Activated CD4-positive, alpha-beta memory T cell treated with anti-CD3 and anti-CD28 coated beads for 36 hours (primary cell): ENCODE data around the gene BTN3A1. TPM values are rescaled to one million over a fixed set of nuclear protein-coding genes. Genes with fewer than 3 reads are reported as not detected.
"Not testable (repeated sequence)": the region's sequence is repeated elsewhere in the genome, so short reads cannot be mapped to it uniquely, and the experiment has no call there.

Experiments used
- CTCF ChIA-PET: fragments of 350-600 bp; sonication (Branson Sonifier 250); formaldehyde crosslinking; loops from one replicate; lab custom pipeline; 2021; ENCODE audit warnings: antibody characterized with exemption, inconsistent platforms; lab: Charles Lee
- POLR2A ChIA-PET: fragments of 350-600 bp; sonication (Branson Sonifier 250); formaldehyde crosslinking; loops from one replicate; lab custom pipeline; 2021; ENCODE audit warnings: antibody characterized with exemption; lab: Charles Lee
- DNase-seq: peaks from one replicate; pipeline ENCODE4 v3.0.0-alpha.2; 2020
- H3K27ac Mint-ChIP-seq: one replicate; pipeline ENCODE4 v1.8.0; 2021; ENCODE audit warnings: mixed read lengths
- H3K27me3 Mint-ChIP-seq: one replicate; pipeline ENCODE4 v1.8.0; 2021; ENCODE audit warnings: mixed read lengths
- H3K36me3 Mint-ChIP-seq: one replicate; pipeline ENCODE4 v1.8.0; 2021; ENCODE audit warnings: mixed read lengths
- H3K4me1 Mint-ChIP-seq: one replicate; pipeline ENCODE4 v1.8.0; 2021; ENCODE audit warnings: low read depth, mixed read lengths
- H3K4me3 Mint-ChIP-seq: one replicate; pipeline ENCODE4 v1.8.0; 2021; ENCODE audit warnings: mild to moderate bottlenecking, mixed read lengths
- H3K9me3 Mint-ChIP-seq: one replicate; pipeline ENCODE4 v1.8.0; 2021; ENCODE audit warnings: mixed read lengths
- intact Hi-C: fragments of 100-400 bp; cut with micrococcal nuclease; formaldehyde crosslinking; loops from one replicate; pipeline ENCODE4 v1.15.1; 2023
- total RNA-seq, 2 experiments: library from RNA; stranded (reverse); gene quantifications; one replicate each; pipeline ENCODE4 v1.2.3, GENCODE V29; 2021

The BTN3A1 gene
- total RNA-seq, 2 experiments from 2014 or later, result 36.5 to 39.0 TPM

DNA sequence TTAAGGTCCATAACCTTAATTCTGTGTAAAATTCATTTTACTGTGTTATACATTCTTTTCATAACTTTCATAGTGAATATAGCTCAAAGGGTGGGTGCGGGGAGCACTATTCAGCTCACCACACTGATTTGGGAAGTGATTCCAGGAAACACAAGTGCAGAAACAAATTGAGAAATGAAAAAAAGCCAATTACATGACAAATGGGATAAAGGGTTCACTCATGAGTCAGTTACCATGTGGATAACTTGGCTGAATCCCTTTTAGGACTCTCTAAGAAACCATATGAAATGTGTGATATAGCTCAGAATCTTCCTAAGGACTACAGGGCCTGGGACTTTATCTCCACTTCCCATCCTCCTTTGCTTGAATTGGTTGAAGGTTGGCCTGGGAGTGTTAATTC, 52.6 kb downstream of the BTN3A1 start:
- Mint-ChIP-seq H3K27me3 (no peaks in the 10 kb centered on the region), H3K36me3 (peaks cover 28% of the 10 kb centered on the region), H3K4me3 (no peak overlapping the region), H3K4me1 (peaks cover 23% of the 10 kb centered on the region), H3K27ac (no peak overlapping the region), H3K9me3 (no peaks in the 10 kb centered on the region)
- no peak for DNase-seq
- ChIA-PET CTCF (no interaction called here), POLR2A (no interaction called here)
- intact Hi-C loops, result no loop called here

DNA sequence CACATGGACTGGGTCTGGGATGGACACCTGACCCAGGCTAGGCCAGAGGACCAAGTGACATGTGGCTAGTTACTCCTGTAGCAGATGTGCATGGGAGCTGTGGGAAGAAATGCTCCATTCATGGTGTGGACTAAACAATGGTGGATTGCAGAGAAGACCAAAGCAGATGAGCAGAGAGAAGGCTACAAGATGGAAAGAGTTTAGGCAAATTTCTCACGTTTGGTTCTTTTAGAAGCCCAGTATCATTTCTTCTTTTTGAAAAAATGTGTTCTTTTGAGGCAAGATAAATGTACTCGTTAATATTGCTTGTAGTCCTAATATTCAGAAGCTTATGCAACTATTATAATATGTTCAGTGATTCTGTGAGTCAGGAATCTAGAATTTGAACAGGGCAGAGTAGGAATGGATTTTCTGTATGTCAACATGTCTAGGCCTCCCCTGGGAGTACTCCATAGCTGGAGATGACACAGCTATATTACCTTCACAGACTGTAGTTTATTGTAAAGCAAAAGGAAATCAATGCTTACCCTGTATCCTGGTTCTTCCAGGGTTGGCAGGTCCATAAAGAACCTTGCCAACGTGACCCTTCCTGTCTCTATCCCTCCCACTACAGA, 53.4 kb downstream of the BTN3A1 start:
- H3K27me3 Mint-ChIP-seq, result no peaks in the 10 kb centered on the region
- H3K9me3 Mint-ChIP-seq, result no peaks in the 10 kb centered on the region
- H3K36me3 Mint-ChIP-seq, result peaks cover 30% of the 10 kb centered on the region
- H3K4me1 Mint-ChIP-seq, result peaks cover 30% of the 10 kb centered on the region
- intact Hi-C loops, result no loop called here
- H3K4me3 Mint-ChIP-seq, result no peak overlapping the region
- ChIA-PET POLR2A (no interaction called here), CTCF (no interaction called here)
- H3K27ac Mint-ChIP-seq, result no peak overlapping the region
- DNase-seq, result no peak

DNA sequence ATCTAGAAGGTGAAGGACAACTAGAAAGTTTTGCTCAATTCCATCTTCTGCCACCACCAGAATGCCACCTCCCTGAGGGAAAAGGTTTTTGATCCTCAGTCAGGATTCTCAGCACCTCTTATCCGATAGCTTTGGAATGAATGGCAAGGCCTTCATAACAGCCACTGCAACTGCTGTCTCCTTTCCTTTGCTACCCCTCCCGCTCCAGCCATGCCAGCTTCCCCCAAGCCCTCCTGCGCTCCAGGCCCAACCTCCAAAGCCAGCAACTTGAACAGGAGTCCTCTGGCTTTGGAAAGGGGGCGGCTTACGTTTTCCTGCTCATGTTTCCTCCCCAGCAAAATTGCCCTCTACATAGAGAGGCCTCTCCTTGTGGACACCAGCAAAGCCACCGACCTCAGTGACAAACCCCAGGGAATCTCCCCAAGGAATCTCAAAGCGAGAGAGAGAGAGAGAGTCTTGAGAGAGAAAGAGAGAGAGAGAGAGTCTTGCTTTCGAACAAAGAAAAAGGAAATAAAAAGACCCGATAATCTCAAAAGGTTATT, 55.3 kb downstream of the BTN3A1 start:
- peak; percentile 24 for DNase-seq
- no peaks in the 10 kb centered on the region for H3K9me3 Mint-ChIP-seq
- peak overlapping the region; percentile 98 for H3K27ac Mint-ChIP-seq
- intact Hi-C loops, result loop anchor here (1.0 kb wide), 1 partner anchor 17 kb away; no protein-coding TSS in a partner anchor
- CTCF ChIA-PET, result no interaction called here
- peaks cover 34% of the 10 kb centered on the region for H3K36me3 Mint-ChIP-seq
- POLR2A ChIA-PET, result interaction anchor here (0.8 kb wide), 1 partner anchor 17 kb away, joined by 3 read pairs; no protein-coding TSS in a partner anchor
- H3K4me1 Mint-ChIP-seq, result peaks cover 44% of the 10 kb centered on the region
- no peaks in the 10 kb centered on the region for H3K27me3 Mint-ChIP-seq
- peak overlapping the region; percentile 98 for H3K4me3 Mint-ChIP-seq

DNA sequence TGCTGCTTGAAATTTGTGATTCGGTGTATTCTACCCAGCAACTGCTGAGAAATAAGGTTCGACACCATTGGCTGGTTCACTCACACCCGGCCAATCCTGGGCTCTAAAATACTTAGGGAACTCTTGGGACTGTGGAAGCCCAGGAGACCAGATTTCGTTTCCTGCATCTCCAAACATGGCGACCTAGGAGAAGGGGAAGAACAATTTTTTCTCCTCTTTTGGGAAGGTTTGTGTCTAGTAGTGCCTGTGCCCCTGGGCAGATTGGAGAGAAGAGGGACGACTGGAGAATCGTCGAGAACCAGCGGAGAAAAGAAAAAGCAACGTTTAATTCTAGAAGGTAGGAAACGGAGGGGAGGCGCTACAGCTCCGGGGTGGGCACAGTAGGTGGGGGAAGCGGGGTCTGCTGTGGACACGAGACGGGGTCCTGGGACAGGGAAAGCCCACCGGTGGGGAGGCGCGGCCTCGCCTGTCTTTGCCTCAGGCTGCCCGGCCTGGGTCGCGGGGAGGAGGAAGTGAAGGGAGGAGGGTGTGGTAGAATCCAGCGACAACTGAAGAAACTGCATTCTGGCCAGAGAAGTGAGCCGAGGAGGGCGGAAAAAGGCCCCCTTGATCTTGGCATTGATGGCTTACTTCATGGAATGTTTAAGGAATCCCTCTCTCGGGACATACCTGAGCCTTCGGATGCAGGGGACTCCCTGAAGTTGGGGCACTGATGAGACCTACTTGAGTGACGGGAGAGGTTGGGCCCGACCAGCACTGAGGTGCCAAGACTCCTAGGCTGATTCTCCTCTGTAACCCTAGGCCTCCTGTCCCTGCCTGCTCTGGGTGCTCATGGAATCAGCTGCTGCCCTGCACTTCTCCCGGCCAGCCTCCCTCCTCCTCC, 56.0 kb downstream of the BTN3A1 start, which contains the start of gene BTN2A1:
Gene BTN2A1 (plus strand): TSS at position 150 of the 883 bp plus-strand sequence. CDS start 682 bp downstream, at position 832.
- POLR2A ChIA-PET, result interaction anchor here (0.8 kb wide), 1 partner anchor 16 kb away, joined by 3 read pairs; no protein-coding TSS in a partner anchor

DNA sequence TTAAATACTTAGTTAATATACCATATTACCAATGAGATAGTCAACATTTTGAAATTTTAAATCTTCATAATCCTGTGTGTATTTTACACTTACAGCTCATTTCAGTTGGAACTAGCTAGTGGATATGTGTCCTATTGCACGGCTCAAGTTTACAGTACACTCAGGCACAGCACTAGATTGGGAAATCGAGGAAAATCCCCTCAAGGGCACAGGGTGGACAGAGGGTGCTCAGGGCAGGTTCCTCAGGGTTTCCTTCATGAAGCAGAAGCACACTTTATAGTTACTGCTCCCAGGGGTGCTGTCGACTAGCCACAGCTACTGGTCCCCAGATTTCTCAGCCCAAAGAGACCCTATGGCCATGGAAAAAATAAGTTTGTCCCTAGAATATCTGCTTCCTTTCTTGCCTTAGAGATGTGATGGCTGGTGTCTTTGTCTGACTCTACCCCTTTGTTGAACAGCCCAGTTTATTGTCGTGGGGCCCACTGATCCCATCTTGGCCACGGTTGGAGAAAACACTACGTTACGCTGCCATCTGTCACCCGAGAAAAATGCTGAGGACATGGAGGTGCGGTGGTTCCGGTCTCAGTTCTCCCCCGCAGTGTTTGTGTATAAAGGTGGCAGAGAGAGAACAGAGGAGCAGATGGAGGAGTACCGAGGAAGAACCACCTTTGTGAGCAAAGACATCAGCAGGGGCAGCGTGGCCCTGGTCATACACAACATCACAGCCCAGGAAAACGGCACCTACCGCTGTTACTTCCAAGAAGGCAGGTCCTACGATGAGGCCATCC, 57.1 kb downstream of the BTN3A1 start:
- ChIA-PET POLR2A (no interaction called here), CTCF (no interaction called here)
- Mint-ChIP-seq H3K4me1 (peaks cover 59% of the 10 kb centered on the region), H3K4me3 (peak overlapping the region; percentile 52), H3K9me3 (no peaks in the 10 kb centered on the region), H3K27ac (peak overlapping the region; percentile 26), H3K27me3 (no peaks in the 10 kb centered on the region), H3K36me3 (peaks cover 52% of the 10 kb centered on the region)
- intact Hi-C loops, result no loop called here
- DNase-seq, result no peak

More for the DNA sequence above, 56.0 kb downstream of the BTN3A1 start, which contains the start of gene BTN2A1:
- H3K4me1 Mint-ChIP-seq, result peaks cover 50% of the 10 kb centered on the region
- H3K36me3 Mint-ChIP-seq, result peaks cover 41% of the 10 kb centered on the region
- H3K4me3 Mint-ChIP-seq, result peak within 1 kb of the TSS; percentile 98
- H3K27me3 Mint-ChIP-seq, result no peaks in the 10 kb centered on the region
- intact Hi-C loops, result loop anchor here (1.0 kb wide), 1 partner anchor 16 kb away; no protein-coding TSS in a partner anchor
- peak within 1 kb of the TSS; percentile 98 for H3K27ac Mint-ChIP-seq
- CTCF ChIA-PET, result no interaction called here
- peak; percentile 79 for DNase-seq
- H3K9me3 Mint-ChIP-seq, result no peaks in the 10 kb centered on the region

DNA sequence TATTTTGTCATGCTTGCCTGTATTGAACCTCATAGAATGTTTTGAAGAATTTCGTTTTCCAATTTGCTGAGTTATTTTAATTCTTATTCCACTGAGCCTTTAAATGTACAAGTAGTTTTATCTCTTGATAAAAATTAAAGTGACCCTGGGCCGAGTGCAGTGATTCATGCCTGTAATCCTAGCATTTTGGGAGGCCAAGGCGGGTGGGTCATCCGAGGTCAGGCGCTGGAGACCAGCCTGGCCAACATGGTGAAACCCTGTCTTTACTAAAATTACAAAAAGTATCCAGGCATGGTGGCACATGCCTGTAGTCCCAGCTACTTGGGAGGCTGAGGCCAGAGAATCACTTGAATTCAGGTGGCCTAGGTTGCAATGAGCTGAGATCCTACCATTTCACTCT, 59.3 kb downstream of the BTN3A1 start:
- ChIA-PET POLR2A (interaction anchor here (0.6 kb wide), 1 partner anchor 54 kb away, joined by 3 read pairs; no protein-coding TSS in a partner anchor), CTCF (interaction anchor here (0.6 kb wide), 1 partner anchor 306 kb away, joined by 3 read pairs; no protein-coding TSS in a partner anchor)
- H3K27ac Mint-ChIP-seq, H3K4me3 Mint-ChIP-seq, intact Hi-C loops, DNase-seq, H3K9me3 Mint-ChIP-seq, H3K27me3 Mint-ChIP-seq: not testable (repeated sequence)
- Mint-ChIP-seq H3K36me3 (peaks cover 71% of the 10 kb centered on the region), H3K4me1 (peaks cover 65% of the 10 kb centered on the region)

DNA sequence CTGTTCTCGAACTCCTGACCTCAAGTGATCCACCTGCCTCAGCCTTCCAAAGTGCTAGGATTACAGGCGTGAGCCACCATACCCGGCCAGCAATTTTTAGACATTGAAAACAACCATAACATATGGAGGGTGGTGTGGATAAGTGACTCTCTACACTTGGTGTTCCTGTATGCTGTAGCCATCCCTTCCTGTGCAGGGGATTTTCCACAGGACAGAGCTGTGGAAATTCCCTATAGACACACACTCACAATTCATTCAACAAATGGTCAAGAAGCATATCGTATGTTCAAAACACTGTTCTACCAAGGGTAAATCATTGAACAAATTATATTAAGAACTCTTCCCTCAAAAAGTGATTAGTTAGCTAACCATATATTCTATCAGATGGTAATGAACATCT, 61.9 kb downstream of the BTN3A1 start:
- no peaks in the 10 kb centered on the region for H3K27me3 Mint-ChIP-seq
- no peak for DNase-seq
- no peaks in the 10 kb centered on the region for H3K9me3 Mint-ChIP-seq
- H3K4me1 Mint-ChIP-seq, result peaks cover 50% of the 10 kb centered on the region
- H3K36me3 Mint-ChIP-seq, result peaks cover 86% of the 10 kb centered on the region
- intact Hi-C loops, result no loop called here
- H3K4me3 Mint-ChIP-seq, result no peak overlapping the region
- peak overlapping the region; percentile 35 for H3K27ac Mint-ChIP-seq
- CTCF ChIA-PET, result no interaction called here
- POLR2A ChIA-PET, result interaction anchor here (0.8 kb wide), 1 partner anchor 66 kb away, joined by 3 read pairs; no protein-coding TSS in a partner anchor

DNA sequence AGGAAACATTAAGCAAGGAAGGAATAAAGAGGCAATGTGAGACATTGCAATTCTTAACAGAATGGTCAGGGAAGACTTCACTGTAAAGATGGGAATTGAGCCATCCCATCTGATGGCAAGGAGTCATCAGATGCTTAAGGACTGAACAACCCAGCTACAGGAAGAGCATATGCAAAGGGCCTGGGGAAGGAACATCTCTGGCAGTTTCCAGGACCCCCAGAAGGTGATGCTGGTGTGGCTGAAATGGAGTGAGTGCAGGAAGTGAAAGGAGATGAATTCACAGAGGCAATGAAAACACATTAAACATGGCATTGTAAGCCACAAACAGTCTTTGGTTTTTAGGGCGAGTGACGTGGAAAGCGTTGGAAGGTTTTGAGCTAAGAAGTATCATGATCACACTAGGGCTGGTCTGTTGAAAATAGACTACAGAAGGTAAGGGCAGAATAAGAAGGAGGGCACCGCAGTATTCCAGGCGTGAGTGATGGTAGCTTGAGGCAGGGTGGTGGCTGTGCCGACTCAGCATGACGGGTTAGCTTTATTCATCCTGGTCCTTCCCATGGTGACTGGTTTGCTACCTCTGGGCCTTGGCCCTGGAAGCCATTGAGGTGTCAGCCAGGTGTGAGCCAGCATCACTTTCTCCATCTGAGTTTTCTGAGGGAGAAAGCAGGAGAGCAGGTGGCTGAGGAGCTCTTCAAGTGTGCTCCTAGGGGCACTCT, 62.5 kb downstream of the BTN3A1 start:
- H3K27me3 Mint-ChIP-seq, result no peaks in the 10 kb centered on the region
- no peak overlapping the region for H3K4me3 Mint-ChIP-seq
- H3K36me3 Mint-ChIP-seq, result peaks cover 81% of the 10 kb centered on the region
- ChIA-PET CTCF (interaction anchor here (0.5 kb wide), 1 partner anchor 58 kb away, joined by 3 read pairs; no protein-coding TSS in a partner anchor), POLR2A (interaction anchor here (0.8 to 1.6 kb wide), 2 partner anchors 9 to 67 kb away, joined by 3 read pairs; no protein-coding TSS in a partner anchor)
- intact Hi-C loops, result no loop called here
- DNase-seq, result no peak
- no peaks in the 10 kb centered on the region for H3K9me3 Mint-ChIP-seq
- H3K27ac Mint-ChIP-seq, result peak overlapping the region; percentile 35
- peaks cover 45% of the 10 kb centered on the region for H3K4me1 Mint-ChIP-seq

Other genes with a start within 250 kb of the BTN3A1 start
- gene BTN3A2, start 37.1 kb upstream of the BTN3A1 start, total RNA-seq, result 10 to 100 TPM; 59.5 to 64.8 TPM
- 10 to 100 TPM; 22.3 to 25.8 TPM for gene BTN2A2, start 19.2 kb upstream of the BTN3A1 start, total RNA-seq
- 10 to 100 TPM; 31.3 to 36.0 TPM for gene BTN3A3, start 38.2 kb downstream of the BTN3A1 start, total RNA-seq
- gene BTN2A1, start 55.7 kb downstream of the BTN3A1 start, total RNA-seq, result 10 to 100 TPM; 17.6 to 19.6 TPM
- not detected for gene BTN1A1, start 98.0 kb downstream of the BTN3A1 start, total RNA-seq
- 10 to 100 TPM; 93.2 to 96.0 TPM for gene HMGN4, start 136.1 kb downstream of the BTN3A1 start, total RNA-seq
- 10 to 100 TPM; 22.6 to 22.7 TPM for gene ABT1, start 194.7 kb downstream of the BTN3A1 start, total RNA-seq